AG09319 (cell line): ENCODE results near the gene UFSP2.

ENCODE experiments used
- DNase-seq: peaks from one replicate; pipeline ENCODE4 v3.0.0-alpha.2; 2010; ENCODE audit warnings: low read depth; ENCODE audit errors: extremely low read depth
- CTCF ChIP-seq: IDR thresholded peaks from 2 replicates; pipeline ENCODE4 v1.5.1; 2011; ENCODE audit warnings: low read depth, mild to moderate bottlenecking, inconsistent platforms, low read length, moderate library complexity

Gene UFSP2

DNA sequence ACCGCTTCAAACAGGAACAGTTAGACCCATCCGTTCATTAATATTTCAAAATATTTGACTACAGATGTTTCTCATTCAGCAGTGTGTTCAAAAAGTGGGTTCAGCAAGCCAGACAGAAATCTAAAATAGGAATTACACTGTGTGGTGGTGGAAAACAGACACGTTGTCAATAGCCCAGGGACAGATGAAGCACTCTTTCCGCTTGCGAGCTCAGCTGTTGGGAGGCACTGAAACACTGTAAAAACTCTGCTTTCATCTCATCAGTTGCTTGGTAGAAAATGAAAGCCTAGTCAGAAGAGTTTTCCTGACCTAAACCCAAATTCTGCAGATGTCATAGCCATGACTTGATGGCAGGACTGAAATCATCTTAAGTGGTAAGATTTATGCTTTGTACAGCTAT, 68.6 kb downstream of the UFSP2 start:
- no peak for DNase-seq
- no peak for TF ChIP-seq CTCF

DNA sequence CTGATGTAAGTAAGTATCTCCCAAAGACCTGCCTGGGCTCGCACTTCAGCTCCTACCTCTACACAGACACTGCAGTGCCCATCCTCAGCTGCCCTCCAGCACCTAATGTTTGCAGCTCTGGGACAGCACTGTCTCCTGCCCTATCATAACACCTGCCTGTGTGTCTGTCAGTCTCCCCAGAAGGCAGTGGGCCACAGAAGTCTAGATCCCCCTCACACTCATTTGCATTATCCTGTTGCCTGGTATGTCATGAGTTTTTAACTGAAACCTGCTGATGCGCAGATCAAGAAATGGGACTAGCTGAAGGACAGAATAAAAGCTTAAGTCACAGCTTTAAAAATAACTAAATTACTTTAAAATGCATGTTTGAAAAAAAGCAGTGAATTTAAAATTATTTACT, 73.0 kb downstream of the UFSP2 start:
- DNase-seq = no peak
- TF ChIP-seq CTCF = no peak

GRCh38 chr4:185352202-185352601, 73.6 kb downstream of the UFSP2 start:
- TF ChIP-seq CTCF = no peak
- no peak for DNase-seq

GRCh38 chr4:185351691-185352090, 74.1 kb downstream of the UFSP2 start:
- DNase-seq = no peak
- no peak for TF ChIP-seq CTCF
